ENCODE results near the gene GREB1L. TPM values are rescaled to one million over a fixed set of nuclear protein-coding genes. Genes with fewer than 3 reads are reported as not detected.

GREB1L gene
- polyA plus RNA-seq, 1 donor from 2014 or later, result 0.05 TPM

GRCh38 chr18:21513292-21513691, 271.3 kb downstream of the GREB1L start:
- no peak overlapping the region for H3K4me3 Mint-ChIP-seq
- H3K36me3 Mint-ChIP-seq, result peaks cover 11% of the 10 kb centered on the region
- no peaks in the 10 kb centered on the region for H3K27me3 Mint-ChIP-seq
- H3K27ac Mint-ChIP-seq, result no peak overlapping the region
- peaks cover 0 to 6% (median 4%) of the 10 kb centered on the region in 3 donors for H3K9me3 Mint-ChIP-seq
- H3K4me1 Mint-ChIP-seq, result peaks cover 0 to 2% (median 0%) of the 10 kb centered on the region in 3 donors

- Mint-ChIP-seq H3K4me1 (peaks cover 0 to 2% (median 0%) of the 10 kb centered on the region in 3 donors), H3K36me3 (peaks cover 11% of the 10 kb centered on the region), H3K4me3 (no peak overlapping the region), H3K27ac (peak overlapping the region in 2 of 3 donors; percentile 65 to 77), H3K27me3 (no peaks in the 10 kb centered on the region), H3K9me3 (peaks cover 0 to 6% (median 4%) of the 10 kb centered on the region in 3 donors)
Measured at GRCh38 chr18:21513741-21514140, 271.7 kb downstream of the GREB1L start.

- H3K27ac Mint-ChIP-seq, result no peak overlapping the region
- H3K4me1 Mint-ChIP-seq, result peaks cover 0 to 2% (median 0%) of the 10 kb centered on the region in 3 donors
- H3K36me3 Mint-ChIP-seq, result peaks cover 29% of the 10 kb centered on the region
- H3K9me3 Mint-ChIP-seq, result no peaks in the 10 kb centered on the region
- no peak overlapping the region for H3K4me3 Mint-ChIP-seq
- no peaks in the 10 kb centered on the region for H3K27me3 Mint-ChIP-seq
Measured at GRCh38 chr18:21522530-21522929, 280.5 kb downstream of the GREB1L start.

GRCh38 chr18:21525916-21526315, 283.9 kb downstream of the GREB1L start:
- peaks cover 24% of the 10 kb centered on the region for H3K36me3 Mint-ChIP-seq
- H3K4me1 Mint-ChIP-seq, result no peaks in the 10 kb centered on the region
- peak overlapping the region in 1 of 3 donors; percentile 19 for H3K27ac Mint-ChIP-seq

GRCh38 chr18:21526463-21526862, 284.4 kb downstream of the GREB1L start:
- Mint-ChIP-seq H3K9me3 (no peaks in the 10 kb centered on the region), H3K4me1 (no peaks in the 10 kb centered on the region), H3K27ac (no peak overlapping the region), H3K36me3 (peaks cover 22% of the 10 kb centered on the region), H3K27me3 (no peaks in the 10 kb centered on the region), H3K4me3 (no peak overlapping the region)

More at GRCh38 chr18:21525916-21526315, 283.9 kb downstream of the GREB1L start:
- H3K27me3 Mint-ChIP-seq, result no peaks in the 10 kb centered on the region
- H3K9me3 Mint-ChIP-seq, result no peaks in the 10 kb centered on the region
- H3K4me3 Mint-ChIP-seq, result no peak overlapping the region

GRCh38 chr18:21534327-21534726, 292.3 kb downstream of the GREB1L start:
- Mint-ChIP-seq H3K9me3 (no peaks in the 10 kb centered on the region), H3K27ac (peak overlapping the region in 1 of 3 donors; percentile 47), H3K27me3 (no peaks in the 10 kb centered on the region), H3K36me3 (peaks cover 13% of the 10 kb centered on the region), H3K4me3 (no peak overlapping the region), H3K4me1 (no peaks in the 10 kb centered on the region)

- Mint-ChIP-seq H3K9me3 (no peaks in the 10 kb centered on the region), H3K27me3 (no peaks in the 10 kb centered on the region), H3K4me1 (peaks cover 0 to 5% (median 0%) of the 10 kb centered on the region in 3 donors), H3K27ac (no peak overlapping the region), H3K4me3 (no peak overlapping the region), H3K36me3 (peaks cover 7% of the 10 kb centered on the region)
Measured at GRCh38 chr18:21538230-21538629, 296.2 kb downstream of the GREB1L start.

GRCh38 chr18:21546423-21546822, 304.4 kb downstream of the GREB1L start:
- H3K4me3 Mint-ChIP-seq, result peak overlapping the region in 1 of 4 donors; percentile 49
- H3K27me3 Mint-ChIP-seq, result no peaks in the 10 kb centered on the region
- H3K9me3 Mint-ChIP-seq, result no peaks in the 10 kb centered on the region
- H3K36me3 Mint-ChIP-seq, result peaks cover 17% of the 10 kb centered on the region
- no peak overlapping the region for H3K27ac Mint-ChIP-seq
- peaks cover 3 to 5% (median 5%) of the 10 kb centered on the region in 3 donors for H3K4me1 Mint-ChIP-seq

- peaks cover 0 to 6% (median 3%) of the 10 kb centered on the region in 3 donors for H3K4me1 Mint-ChIP-seq
- no peaks in the 10 kb centered on the region for H3K27me3 Mint-ChIP-seq
- peaks cover 23% of the 10 kb centered on the region for H3K36me3 Mint-ChIP-seq
- H3K9me3 Mint-ChIP-seq, result no peaks in the 10 kb centered on the region
- H3K4me3 Mint-ChIP-seq, result no peak overlapping the region
- no peak overlapping the region for H3K27ac Mint-ChIP-seq
Measured at GRCh38 chr18:21548647-21549046, 306.6 kb downstream of the GREB1L start.

- no peaks in the 10 kb centered on the region for H3K27me3 Mint-ChIP-seq
- no peak overlapping the region for H3K27ac Mint-ChIP-seq
- H3K9me3 Mint-ChIP-seq, result no peaks in the 10 kb centered on the region
- H3K4me1 Mint-ChIP-seq, result peaks cover 0 to 4% (median 3%) of the 10 kb centered on the region in 3 donors
- H3K36me3 Mint-ChIP-seq, result peaks cover 17% of the 10 kb centered on the region
- no peak overlapping the region for H3K4me3 Mint-ChIP-seq
Measured at GRCh38 chr18:21550510-21550970, 308.5 kb downstream of the GREB1L start.

GRCh38 chr18:21557607-21558253, 315.7 kb downstream of the GREB1L start:
- H3K4me3 Mint-ChIP-seq, result no peak overlapping the region
- H3K4me1 Mint-ChIP-seq, result no peaks in the 10 kb centered on the region
- H3K9me3 Mint-ChIP-seq, result no peaks in the 10 kb centered on the region
- peaks cover 16% of the 10 kb centered on the region for H3K36me3 Mint-ChIP-seq
- no peak overlapping the region for H3K27ac Mint-ChIP-seq
- H3K27me3 Mint-ChIP-seq, result no peaks in the 10 kb centered on the region

- peak overlapping the region in 1 of 3 donors; percentile 67 for H3K27ac Mint-ChIP-seq
- peaks cover 17% of the 10 kb centered on the region for H3K36me3 Mint-ChIP-seq
- H3K27me3 Mint-ChIP-seq, result no peaks in the 10 kb centered on the region
- H3K4me3 Mint-ChIP-seq, result no peak overlapping the region
- no peaks in the 10 kb centered on the region for H3K9me3 Mint-ChIP-seq
- H3K4me1 Mint-ChIP-seq, result peaks cover 0 to 1% (median 0%) of the 10 kb centered on the region in 3 donors
Measured at GRCh38 chr18:21559195-21559594, 317.2 kb downstream of the GREB1L start.

- H3K4me1 Mint-ChIP-seq, result peaks cover 0 to 6% (median 3%) of the 10 kb centered on the region in 3 donors
- no peak overlapping the region for H3K4me3 Mint-ChIP-seq
- peaks cover 11% of the 10 kb centered on the region for H3K36me3 Mint-ChIP-seq
- H3K9me3 Mint-ChIP-seq, result no peaks in the 10 kb centered on the region
- H3K27me3 Mint-ChIP-seq, result no peaks in the 10 kb centered on the region
- H3K27ac Mint-ChIP-seq, result no peak overlapping the region
Measured at GRCh38 chr18:21571772-21572171, 329.7 kb downstream of the GREB1L start.
